DOHH2 (cell line): Measurements from ENCODE around the gene TTC22.

Source experiments
- H3F3A ChIP-seq: fragments of 200-600 bp; sonication (generic), shearing (Covaris generic); 2 replicates; pipeline ENCODE4 v1.6.0; 2016; ENCODE audit warnings: antibody characterized with exemption, mild to moderate bottlenecking; ENCODE audit not compliant: control insufficient read depth, insufficient read depth
- H3K27ac ChIP-seq: fragments of 200-600 bp; sonication (generic); 2 replicates; pipeline ENCODE4 v1.5.1; 2014; ENCODE audit warnings: low read depth, mild to moderate bottlenecking, low read length, moderate library complexity
- H3K27me3 ChIP-seq: fragments of 200-600 bp; sonication (generic); 2 replicates; pipeline ENCODE4 v1.6.1; 2014; ENCODE audit warnings: mild to moderate bottlenecking, low read length, mixed read lengths; ENCODE audit not compliant: control insufficient read depth
- H3K36me3 ChIP-seq: fragments of 200-600 bp; sonication (generic); 2 replicates; pipeline ENCODE4 v1.6.1; 2014; ENCODE audit warnings: mild to moderate bottlenecking, low read length, moderate library complexity, mixed read lengths; ENCODE audit not compliant: control insufficient read depth
- H3K4me1 ChIP-seq: fragments of 200-600 bp; sonication (generic); 2 replicates; pipeline ENCODE4 v1.6.1; 2014; ENCODE audit warnings: mild to moderate bottlenecking, low read length, mixed read lengths; ENCODE audit not compliant: control insufficient read depth
- H3K4me2 ChIP-seq: fragments of 200-600 bp; sonication (generic); 2 replicates; pipeline ENCODE4 v1.6.0; 2014; ENCODE audit warnings: mild to moderate bottlenecking, low read length, moderate library complexity
- H3K4me3 ChIP-seq: fragments of 200-600 bp; sonication (generic); 2 replicates; pipeline ENCODE4 v1.5.1; 2014; ENCODE audit warnings: mild to moderate bottlenecking, low read length, mixed read lengths
- H3K79me2 ChIP-seq: fragments of 200-600 bp; sonication (generic); 2 replicates; pipeline ENCODE4 v1.6.1; 2014; ENCODE audit warnings: mild to moderate bottlenecking, low read length, mixed read lengths; ENCODE audit not compliant: control insufficient read depth
- H3K9me2 ChIP-seq: fragments of 200-600 bp; sonication (generic); replicated peaks from 2 replicates; pipeline ENCODE4 v1.6.1; 2014; ENCODE audit warnings: mild to moderate bottlenecking, low read length, mixed read lengths; ENCODE audit not compliant: control insufficient read depth
- H3K9me3 ChIP-seq: fragments of 200-600 bp; sonication (generic); 2 replicates; pipeline ENCODE4 v1.6.1; 2014; ENCODE audit warnings: antibody characterized with exemption, low read length, mixed read lengths; ENCODE audit not compliant: control insufficient read depth, insufficient read depth
- H4K20me1 ChIP-seq: fragments of 200-600 bp; sonication (generic); 2 replicates; pipeline ENCODE4 v1.6.0; 2014; ENCODE audit warnings: low read depth, mild to moderate bottlenecking, antibody characterized with exemption, low read length, moderate library complexity; ENCODE audit not compliant: control insufficient read depth, insufficient read depth
- CTCF ChIP-seq: fragments of 200-600 bp; sonication (generic); IDR thresholded peaks from one replicate; pipeline ENCODE4 v1.5.1; 2014; ENCODE audit warnings: antibody characterized with exemption, mild to moderate bottlenecking, low read depth, low read length; ENCODE audit not compliant: poor library complexity, severe bottlenecking
- EZH2phosphoT487 ChIP-seq: fragments of 200-600 bp; sonication (generic); IDR thresholded peaks from 2 replicates; pipeline ENCODE4 v1.6.1; 2017; ENCODE audit warnings: borderline replicate concordance, mild to moderate bottlenecking, antibody characterized with exemption, low read length, moderate library complexity, mixed read lengths

Gene TTC22

GRCh38 chr1:54786778-54787177, 14.3 kb downstream of the TTC22 start:
- no peaks in the 10 kb centered on the region for H3K4me1 ChIP-seq
- no peaks in the 10 kb centered on the region for H3K9me2 ChIP-seq
- H3K27me3 ChIP-seq, result no peaks in the 10 kb centered on the region; the same call in 1 of the 2 replicates
- TF ChIP-seq CTCF (no peak), EZH2phosphoT487 (no peak)
- H4K20me1 ChIP-seq, result no peaks in the 10 kb centered on the region
- H3F3A ChIP-seq, result no peaks in the 10 kb centered on the region
- no peaks in the 10 kb centered on the region for H3K9me3 ChIP-seq
- no peak overlapping the region for H3K4me2 ChIP-seq
- H3K27ac ChIP-seq, result no peak overlapping the region
- H3K4me3 ChIP-seq, result no peak overlapping the region
- no peaks in the 10 kb centered on the region for H3K36me3 ChIP-seq
- H3K79me2 ChIP-seq, result no peaks in the 10 kb centered on the region

- Histone ChIP-seq H3K79me2 (no peaks in the 10 kb centered on the region), H3K9me3 (no peaks in the 10 kb centered on the region), H3K36me3 (no peaks in the 10 kb centered on the region), H3K4me2 (no peak overlapping the region), H3K4me1 (no peaks in the 10 kb centered on the region), H3K27ac (no peak overlapping the region), H4K20me1 (no peaks in the 10 kb centered on the region), H3F3A (no peaks in the 10 kb centered on the region), H3K27me3 (no peaks in the 10 kb centered on the region; the same call in 1 of the 2 replicates), H3K4me3 (no peak overlapping the region), H3K9me2 (no peaks in the 10 kb centered on the region)
- TF ChIP-seq EZH2phosphoT487 (no peak), CTCF (no peak)
These were observed 17.1 kb downstream of the TTC22 start for GRCh38 chr1:54784066-54784465.

GRCh38 chr1:54782588-54782987, 18.5 kb downstream of the TTC22 start:
- no peaks in the 10 kb centered on the region for H3K9me3 ChIP-seq
- H3K27me3 ChIP-seq, result no peaks in the 10 kb centered on the region; the same call in 1 of the 2 replicates

More at GRCh38 chr1:54782588-54782987, 18.5 kb downstream of the TTC22 start:
- Histone ChIP-seq H4K20me1 (no peaks in the 10 kb centered on the region), H3K36me3 (no peaks in the 10 kb centered on the region), H3K4me2 (no peak overlapping the region), H3K4me1 (no peaks in the 10 kb centered on the region), H3K4me3 (no peak overlapping the region), H3K79me2 (no peaks in the 10 kb centered on the region), H3K9me2 (no peaks in the 10 kb centered on the region), H3K27ac (no peak overlapping the region), H3F3A (no peaks in the 10 kb centered on the region)
- TF ChIP-seq CTCF (no peak), EZH2phosphoT487 (no peak)
